Measurements from ENCODE around the gene CAPS. TPM values are rescaled to one million over a fixed set of nuclear protein-coding genes. Genes with fewer than 3 reads are reported as not detected.
"Not testable (repeated sequence)": the region's sequence is repeated elsewhere in the genome, so short reads cannot be mapped to it uniquely, and the experiment has no call there.

The CAPS gene
- total RNA-seq, 1 donor from 2014 or later = 8.2 TPM

DNA sequence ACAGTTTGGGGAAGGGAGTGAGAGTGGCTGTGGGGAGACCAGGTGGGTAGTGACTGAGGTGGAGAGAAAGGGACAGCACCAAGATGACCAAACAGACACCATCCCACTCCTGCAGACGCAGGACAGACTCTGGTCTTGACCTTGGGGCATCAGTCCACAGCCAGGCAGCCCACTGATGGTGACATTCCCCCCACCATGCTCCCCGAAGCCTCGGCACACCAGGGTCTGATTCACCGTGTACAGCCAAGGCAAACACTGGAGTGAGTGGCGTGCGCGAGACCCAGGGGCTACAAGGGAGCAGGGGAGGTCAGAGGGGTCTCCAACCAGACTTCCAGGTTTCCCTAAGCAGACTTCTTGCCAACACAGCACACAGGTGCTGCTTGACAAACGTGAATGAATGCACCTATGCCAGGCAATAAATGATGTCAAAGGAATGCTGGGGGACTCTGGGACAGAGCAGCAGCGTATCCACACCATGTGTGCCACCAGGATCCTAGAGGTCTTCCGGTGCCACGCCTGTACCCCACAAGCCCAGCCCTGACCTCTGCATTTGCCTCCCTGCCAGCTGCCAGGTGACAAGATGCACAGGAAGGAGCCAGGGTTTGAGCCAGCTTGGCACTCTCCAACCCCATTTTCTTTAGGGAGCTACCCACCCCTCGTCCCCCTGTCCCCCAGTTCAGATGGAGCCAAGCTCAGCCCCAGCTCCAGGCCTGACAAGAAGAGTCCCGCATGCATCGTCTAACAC, 45.4 kb downstream of the CAPS start:
- Histone ChIP-seq H3K36me3 (ENCODE audit: control insufficient read depth, insufficient read depth, low read length) (peaks cover 2% of the 10 kb centered on the region), H3K27me3 (ENCODE audit: control insufficient read depth, insufficient read depth, low read length) (no peaks in the 10 kb centered on the region), H3K4me3 (ENCODE audit: low read depth, low read length) (no peak overlapping the region)
- FAIRE-seq (no peak), DNase-seq (ENCODE audit: low read depth) (no peak)
- TF ChIP-seq, protein P1, sequence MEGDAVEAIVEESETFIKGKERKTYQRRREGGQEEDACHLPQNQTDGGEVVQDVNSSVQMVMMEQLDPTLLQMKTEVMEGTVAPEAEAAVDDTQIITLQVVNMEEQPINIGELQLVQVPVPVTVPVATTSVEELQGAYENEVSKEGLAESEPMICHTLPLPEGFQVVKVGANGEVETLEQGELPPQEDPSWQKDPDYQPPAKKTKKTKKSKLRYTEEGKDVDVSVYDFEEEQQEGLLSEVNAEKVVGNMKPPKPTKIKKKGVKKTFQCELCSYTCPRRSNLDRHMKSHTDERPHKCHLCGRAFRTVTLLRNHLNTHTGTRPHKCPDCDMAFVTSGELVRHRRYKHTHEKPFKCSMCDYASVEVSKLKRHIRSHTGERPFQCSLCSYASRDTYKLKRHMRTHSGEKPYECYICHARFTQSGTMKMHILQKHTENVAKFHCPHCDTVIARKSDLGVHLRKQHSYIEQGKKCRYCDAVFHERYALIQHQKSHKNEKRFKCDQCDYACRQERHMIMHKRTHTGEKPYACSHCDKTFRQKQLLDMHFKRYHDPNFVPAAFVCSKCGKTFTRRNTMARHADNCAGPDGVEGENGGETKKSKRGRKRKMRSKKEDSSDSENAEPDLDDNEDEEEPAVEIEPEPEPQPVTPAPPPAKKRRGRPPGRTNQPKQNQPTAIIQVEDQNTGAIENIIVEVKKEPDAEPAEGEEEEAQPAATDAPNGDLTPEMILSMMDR (IDR thresholded peaks at IDR 0.05; ENCODE audit: insufficient read depth, low read length, severe bottlenecking) = no peak

DNA sequence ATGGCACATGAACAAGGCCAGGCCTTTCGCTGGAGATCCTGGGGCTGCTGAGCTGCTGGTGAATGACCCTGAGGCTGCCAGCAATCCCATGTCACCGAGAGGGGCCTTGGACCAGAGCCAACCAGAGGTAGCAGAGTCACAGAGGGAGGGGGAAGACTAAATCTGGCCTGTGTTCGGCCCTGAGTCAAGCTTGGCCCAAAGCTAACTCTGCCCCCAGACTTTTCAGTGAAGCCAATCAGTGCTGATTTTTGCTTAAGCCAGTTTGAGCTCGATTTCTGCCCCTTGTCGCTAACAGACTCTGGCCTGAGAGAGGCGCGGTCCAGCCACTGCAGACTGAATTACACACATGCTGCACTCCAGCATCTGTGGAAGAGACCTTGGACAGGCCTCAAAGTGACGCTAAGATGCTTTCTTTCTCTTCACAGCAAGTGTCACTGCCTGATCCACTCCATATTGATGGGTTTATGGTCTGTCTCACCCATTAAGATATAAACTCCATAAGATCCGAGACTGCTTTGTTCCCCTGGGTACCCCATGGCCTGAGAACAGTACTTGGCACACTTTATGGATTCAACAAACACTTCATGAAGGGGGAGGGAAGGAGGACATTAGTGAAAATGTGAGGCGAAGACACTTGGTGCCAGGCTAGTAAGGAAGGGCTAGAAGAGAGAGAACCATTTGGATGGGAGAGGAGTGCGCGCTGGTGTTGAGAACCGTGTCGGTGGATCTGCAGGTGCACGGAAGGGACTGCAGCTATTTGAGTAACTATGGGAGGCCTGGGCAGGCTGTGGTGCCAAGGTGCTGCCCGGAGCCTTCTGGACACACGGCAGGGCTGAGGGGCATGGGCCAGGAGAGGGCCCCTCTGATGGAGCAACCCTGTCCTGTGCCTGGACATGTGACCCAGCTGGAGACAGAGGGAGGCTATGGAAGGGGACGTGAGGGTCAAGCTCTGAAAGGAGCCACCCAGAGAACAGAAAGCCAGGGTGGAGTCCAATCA, 46.2 kb downstream of the CAPS start:
- Histone ChIP-seq H3K4me3 (ENCODE audit: low read depth, low read length) (no peak overlapping the region), H3K27me3 (ENCODE audit: control insufficient read depth, insufficient read depth, low read length) (no peaks in the 10 kb centered on the region), H3K36me3 (ENCODE audit: control insufficient read depth, insufficient read depth, low read length) (peaks cover 3% of the 10 kb centered on the region)
- TF ChIP-seq, protein P1 (IDR thresholded peaks at IDR 0.05; ENCODE audit: insufficient read depth, low read length, severe bottlenecking) = no peak
- DNase-seq (ENCODE audit: low read depth) = no peak
- FAIRE-seq = no peak

DNA sequence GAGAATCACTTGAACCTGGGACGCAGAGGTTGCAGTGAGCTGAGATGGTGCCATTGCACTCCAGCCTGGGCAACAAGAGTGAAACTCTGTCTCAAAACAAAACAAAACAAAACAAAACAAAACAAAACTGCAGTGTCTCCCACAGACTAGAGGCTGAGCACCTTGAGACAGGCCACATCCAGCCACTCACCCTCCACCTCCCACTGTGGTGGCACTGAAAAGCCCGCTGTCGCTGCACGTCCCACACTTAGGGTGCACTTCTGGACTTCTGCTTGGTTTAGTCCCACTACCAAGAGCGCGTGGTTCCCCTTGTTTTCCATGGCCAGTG, 47.6 kb downstream of the CAPS start:
- not testable (repeated sequence) for H3K36me3 ChIP-seq (ENCODE audit: control insufficient read depth, insufficient read depth, low read length); DNase-seq (ENCODE audit: low read depth); H3K27me3 ChIP-seq (ENCODE audit: control insufficient read depth, insufficient read depth, low read length); FAIRE-seq; H3K4me3 ChIP-seq (ENCODE audit: low read depth, low read length)

DNA sequence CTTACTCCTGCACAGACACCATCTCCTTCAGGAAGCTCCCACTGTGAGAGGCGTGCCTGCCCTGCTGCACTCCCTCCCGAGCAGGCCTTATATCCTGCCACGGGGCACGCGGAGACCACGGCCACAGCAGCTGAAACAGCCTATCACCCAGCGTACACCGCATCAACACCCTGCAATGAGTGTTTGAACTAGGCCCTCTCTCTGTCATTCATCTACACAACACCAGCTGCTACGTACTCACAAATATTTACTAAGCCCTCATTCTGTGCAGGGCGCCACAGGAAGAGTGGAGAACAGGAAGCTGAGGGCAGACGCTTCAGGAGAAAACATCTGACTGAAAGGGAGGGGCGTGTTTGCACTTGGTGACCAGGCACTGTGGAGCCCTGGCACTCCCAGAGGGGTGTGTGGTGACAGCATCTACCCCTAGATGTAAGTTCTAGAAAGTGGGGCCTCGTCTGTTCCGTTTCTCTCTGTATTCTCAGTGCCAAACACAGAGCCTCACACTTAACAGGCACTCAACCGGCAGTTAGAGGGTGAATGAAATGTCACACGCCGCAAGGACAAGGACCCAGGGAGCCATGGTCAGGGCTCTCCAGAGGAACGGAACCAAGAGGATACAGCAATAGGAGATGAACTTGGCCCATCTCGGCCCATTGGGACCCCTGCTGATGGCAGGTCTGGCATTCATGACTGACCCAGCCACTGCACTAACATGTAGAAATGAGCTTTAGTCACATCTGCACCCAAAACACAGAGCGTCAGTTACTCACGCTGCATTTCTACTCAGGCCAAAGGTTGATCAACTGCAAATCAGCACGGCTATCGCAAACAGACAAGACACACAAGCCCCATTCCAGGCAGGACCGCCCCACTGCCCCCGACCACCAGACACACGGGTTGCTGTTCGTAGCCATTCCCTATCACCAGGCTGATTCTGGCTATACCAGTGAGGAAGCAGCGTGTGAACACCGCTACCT, 48.2 kb downstream of the CAPS start:
- no peaks in the 10 kb centered on the region for H3K27me3 ChIP-seq (ENCODE audit: control insufficient read depth, insufficient read depth, low read length)
- TF ChIP-seq, protein P1 (IDR thresholded peaks at IDR 0.05; ENCODE audit: insufficient read depth, low read length, severe bottlenecking) = no peak
- DNase-seq (ENCODE audit: low read depth) (peak; percentile 63), FAIRE-seq (peak; percentile 93)
- H3K4me3 ChIP-seq (ENCODE audit: low read depth, low read length) = no peak overlapping the region
- peaks cover 6% of the 10 kb centered on the region for H3K36me3 ChIP-seq (ENCODE audit: control insufficient read depth, insufficient read depth, low read length)

DNA sequence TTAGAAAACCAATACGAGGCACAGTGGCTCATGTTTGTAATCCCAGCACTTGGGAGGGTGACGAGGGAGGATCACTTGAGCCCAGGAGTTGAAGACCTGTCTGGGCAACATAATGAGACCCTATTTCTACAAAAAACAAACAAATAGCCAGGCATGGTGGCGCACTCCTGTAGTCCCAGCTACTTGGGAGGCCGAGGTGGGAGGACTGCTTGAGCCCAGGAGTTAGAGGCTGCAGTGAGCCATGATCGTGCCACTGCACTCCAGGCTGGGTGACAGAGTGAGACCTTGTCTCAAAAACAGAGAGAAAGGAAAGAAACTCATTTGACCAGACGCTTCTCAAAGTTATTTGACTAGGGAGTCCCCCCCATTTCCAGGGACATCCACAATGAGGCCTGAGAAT, 49.2 kb downstream of the CAPS start:
- H3K27me3 ChIP-seq (ENCODE audit: control insufficient read depth, insufficient read depth, low read length); DNase-seq (ENCODE audit: low read depth); FAIRE-seq; H3K36me3 ChIP-seq (ENCODE audit: control insufficient read depth, insufficient read depth, low read length); H3K4me3 ChIP-seq (ENCODE audit: low read depth, low read length): not testable (repeated sequence)

DNA sequence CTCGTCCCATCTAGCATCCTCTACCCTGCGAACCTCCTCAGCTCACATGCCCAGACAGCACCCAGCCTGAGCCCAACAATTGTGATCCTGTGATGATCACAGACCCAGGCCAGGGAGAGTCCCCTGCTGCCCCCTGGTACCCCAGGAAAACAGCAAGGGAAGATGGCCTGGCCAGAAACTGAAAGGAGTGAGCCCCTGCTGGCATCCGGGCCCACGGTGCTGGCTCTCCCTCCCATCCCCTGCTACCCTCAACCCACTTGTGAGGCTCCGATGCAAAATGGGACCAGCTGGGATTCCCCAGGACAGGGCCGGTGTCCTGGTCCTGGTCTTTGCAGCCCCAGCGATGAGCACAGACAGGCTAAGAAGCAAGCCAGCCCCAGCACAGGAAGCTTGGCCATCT, 49.8 kb downstream of the CAPS start:
- TF ChIP-seq, protein P1 (IDR thresholded peaks at IDR 0.05; ENCODE audit: insufficient read depth, low read length, severe bottlenecking) = no peak
- no peak for FAIRE-seq
- Histone ChIP-seq H3K4me3 (ENCODE audit: low read depth, low read length) (no peak overlapping the region), H3K36me3 (ENCODE audit: control insufficient read depth, insufficient read depth, low read length) (peaks cover 4% of the 10 kb centered on the region), H3K27me3 (ENCODE audit: control insufficient read depth, insufficient read depth, low read length) (no peaks in the 10 kb centered on the region)
- no peak for DNase-seq (ENCODE audit: low read depth)
